Measurements from ENCODE around the gene CYB5R4.

Gene CYB5R4

GRCh38 chr6:83872386-83873118 lies 13.1 kb downstream of the CYB5R4 start:
- no peak overlapping the region for H3K23ac ChIP-seq (ENCODE audit: low read length)
- H2BK12ac ChIP-seq (ENCODE audit: low read length), result no peak overlapping the region
- H3K4me2 ChIP-seq (ENCODE audit: low read length), result no peak overlapping the region
- no peak overlapping the region for H3K4me3 ChIP-seq (ENCODE audit: low read depth, low read length)
- WGBS (ENCODE audit: extremely low coverage, insufficient coverage, insufficient read length), result no CpG with 5 or more reads among the region's 3 CpGs
- no peak overlapping the region for H2BK120ac ChIP-seq (ENCODE audit: insufficient read depth, low read length, poor library complexity)
- H3K27ac ChIP-seq (ENCODE audit: low read depth, low read length), result no peak overlapping the region
- H3K79me2 ChIP-seq (ENCODE audit: control insufficient read depth, insufficient read depth, low read length, poor library complexity), result no peaks in the 10 kb centered on the region
- no peak for DNase-seq
- H3K4ac ChIP-seq (ENCODE audit: low read depth, low read length), result no peak overlapping the region
- H4K12ac ChIP-seq (ENCODE audit: low read depth, low read length), result no peak overlapping the region
- no peak overlapping the region for H3K18ac ChIP-seq (ENCODE audit: low read length)
- H4K8ac ChIP-seq (ENCODE audit: low read depth, low read length), result no peak overlapping the region
- no peaks in the 10 kb centered on the region for H3K79me1 ChIP-seq (ENCODE audit: low read length)
- H3K27me3 ChIP-seq (ENCODE audit: insufficient read depth, low read length), result no peaks in the 10 kb centered on the region
- H4K91ac ChIP-seq (ENCODE audit: low read depth, low read length), result no peak overlapping the region
- no peak overlapping the region for H2AK5ac ChIP-seq (ENCODE audit: low read length)
- H2BK5ac ChIP-seq (ENCODE audit: low read depth, low read length, poor library complexity), result no peak overlapping the region
- H3K4me1 ChIP-seq (ENCODE audit: control insufficient read depth in 1 of 2, insufficient read depth in 2 of 2, low read length in 2 of 2), result no peaks in the 10 kb centered on the region
- no peak overlapping the region for H3K9ac ChIP-seq (ENCODE audit: low read length)
- peaks cover 2% of the 10 kb centered on the region for H3K9me3 ChIP-seq (ENCODE audit: insufficient read depth, low read depth, low read length)
- no peak overlapping the region for H2AFZ ChIP-seq (ENCODE audit: insufficient read depth, low read length, poor library complexity)
- no peak overlapping the region for H3K14ac ChIP-seq (ENCODE audit: low read length)
- H3K36me3 ChIP-seq (ENCODE audit: control insufficient read depth in 1 of 2, insufficient read depth in 2 of 2, low read length in 2 of 2), result peaks cover 0 to under 1% of the 10 kb centered on the region in 2 experiments

GRCh38 chr6:83873869-83874268 lies 14.4 kb downstream of the CYB5R4 start:
- Histone ChIP-seq H4K8ac (ENCODE audit: low read depth, low read length) (no peak overlapping the region), H2BK5ac (ENCODE audit: low read depth, low read length, poor library complexity) (no peak overlapping the region), H3K79me2 (ENCODE audit: control insufficient read depth, insufficient read depth, low read length, poor library complexity) (no peaks in the 10 kb centered on the region), H3K27me3 (ENCODE audit: insufficient read depth, low read length) (no peaks in the 10 kb centered on the region), H3K4me3 (ENCODE audit: low read depth, low read length) (no peak overlapping the region), H2BK120ac (ENCODE audit: insufficient read depth, low read length, poor library complexity) (no peak overlapping the region), H4K12ac (ENCODE audit: low read depth, low read length) (no peak overlapping the region), H3K18ac (ENCODE audit: low read length) (no peak overlapping the region), H3K27ac (ENCODE audit: low read depth, low read length) (no peak overlapping the region), H2AFZ (ENCODE audit: insufficient read depth, low read length, poor library complexity) (no peak overlapping the region), H3K4me2 (ENCODE audit: low read length) (no peak overlapping the region), H3K23ac (ENCODE audit: low read length) (no peak overlapping the region), H2BK12ac (ENCODE audit: low read length) (no peak overlapping the region), H3K14ac (ENCODE audit: low read length) (no peak overlapping the region), H3K9ac (ENCODE audit: low read length) (no peak overlapping the region), H3K9me3 (ENCODE audit: insufficient read depth, low read depth, low read length) (no peaks in the 10 kb centered on the region), H3K4me1 (ENCODE audit: control insufficient read depth in 1 of 2, insufficient read depth in 2 of 2, low read length in 2 of 2) (no peaks in the 10 kb centered on the region), H2AK5ac (ENCODE audit: low read length) (no peak overlapping the region), H4K91ac (ENCODE audit: low read depth, low read length) (no peak overlapping the region), H3K4ac (ENCODE audit: low read depth, low read length) (no peak overlapping the region), H3K36me3 (ENCODE audit: control insufficient read depth in 1 of 2, insufficient read depth in 2 of 2, low read length in 2 of 2) (no peaks in the 10 kb centered on the region), H3K79me1 (ENCODE audit: low read length) (no peaks in the 10 kb centered on the region)
- no peak for DNase-seq

- no peak overlapping the region for H2BK5ac ChIP-seq (ENCODE audit: low read depth, low read length, poor library complexity)
- WGBS (ENCODE audit: extremely low coverage, insufficient coverage, insufficient read length), result no CpG with 5 or more reads among the region's 6 CpGs
- H2AK5ac ChIP-seq (ENCODE audit: low read length), result no peak overlapping the region
- no peak overlapping the region for H3K27ac ChIP-seq (ENCODE audit: low read depth, low read length)
- no peaks in the 10 kb centered on the region for H3K79me2 ChIP-seq (ENCODE audit: control insufficient read depth, insufficient read depth, low read length, poor library complexity)
- H3K9me3 ChIP-seq (ENCODE audit: insufficient read depth, low read depth, low read length), result no peaks in the 10 kb centered on the region
- H3K4me2 ChIP-seq (ENCODE audit: low read length), result no peak overlapping the region
- no peak overlapping the region for H3K4me3 ChIP-seq (ENCODE audit: low read depth, low read length)
- DNase-seq, result no peak
- H2BK12ac ChIP-seq (ENCODE audit: low read length), result no peak overlapping the region
- no peak overlapping the region for H2AFZ ChIP-seq (ENCODE audit: insufficient read depth, low read length, poor library complexity)
- H4K12ac ChIP-seq (ENCODE audit: low read depth, low read length), result no peak overlapping the region
- H4K91ac ChIP-seq (ENCODE audit: low read depth, low read length), result no peak overlapping the region
- H3K27me3 ChIP-seq (ENCODE audit: insufficient read depth, low read length), result no peaks in the 10 kb centered on the region
- H3K79me1 ChIP-seq (ENCODE audit: low read length), result no peaks in the 10 kb centered on the region
- H3K36me3 ChIP-seq (ENCODE audit: control insufficient read depth in 1 of 2, insufficient read depth in 2 of 2, low read length in 2 of 2), result no peaks in the 10 kb centered on the region
- H3K4ac ChIP-seq (ENCODE audit: low read depth, low read length), result no peak overlapping the region
- no peak overlapping the region for H3K23ac ChIP-seq (ENCODE audit: low read length)
- no peak overlapping the region for H2BK120ac ChIP-seq (ENCODE audit: insufficient read depth, low read length, poor library complexity)
- H3K9ac ChIP-seq (ENCODE audit: low read length), result no peak overlapping the region
- no peak overlapping the region for H3K18ac ChIP-seq (ENCODE audit: low read length)
- peaks cover 0 to 4% of the 10 kb centered on the region in 2 experiments for H3K4me1 ChIP-seq (ENCODE audit: control insufficient read depth in 1 of 2, insufficient read depth in 2 of 2, low read length in 2 of 2)
- no peak overlapping the region for H4K8ac ChIP-seq (ENCODE audit: low read depth, low read length)
- H3K14ac ChIP-seq (ENCODE audit: low read length), result no peak overlapping the region
Measured at GRCh38 chr6:83875843-83876242, 16.4 kb downstream of the CYB5R4 start.

DNA sequence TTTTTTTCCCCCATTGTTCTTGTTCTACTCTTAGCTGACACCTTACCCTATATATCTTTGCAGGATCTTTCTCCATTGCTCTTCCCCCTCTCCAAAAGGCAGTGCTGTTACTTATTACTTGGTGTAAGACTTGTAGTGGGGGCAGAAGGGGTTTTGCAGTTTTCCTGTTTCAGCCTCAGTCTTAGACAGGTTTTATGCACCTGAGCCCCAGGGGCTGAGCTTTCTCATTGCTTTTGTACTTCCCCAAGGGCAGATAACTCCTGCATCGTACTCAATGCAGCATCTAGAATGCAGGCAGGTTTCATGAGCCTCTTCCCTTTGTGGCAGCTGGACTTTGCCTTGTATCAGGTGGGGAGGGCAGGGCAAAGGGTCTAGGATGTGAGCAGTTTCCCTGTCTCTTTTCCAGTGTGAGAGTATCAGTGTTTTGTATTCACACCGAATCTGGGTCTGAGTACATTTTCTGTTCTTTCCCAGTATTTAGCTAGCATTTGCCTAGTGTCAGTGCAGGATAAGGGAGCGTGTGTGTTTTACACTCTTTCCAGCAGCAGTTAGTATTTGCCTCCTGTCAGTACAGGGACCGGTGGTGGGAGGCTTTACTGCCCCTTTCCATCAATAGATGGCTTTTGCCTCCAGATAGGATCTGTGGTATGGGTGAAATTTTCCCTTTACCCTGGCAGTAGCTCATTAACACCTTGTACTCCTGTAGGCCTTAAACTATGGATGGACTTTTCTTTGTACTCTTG lies 19.6 kb downstream of the CYB5R4 start:
- H4K91ac ChIP-seq (ENCODE audit: low read depth, low read length), result no peak overlapping the region
- H3K4me3 ChIP-seq (ENCODE audit: low read depth, low read length), result no peak overlapping the region
- no peaks in the 10 kb centered on the region for H3K9me3 ChIP-seq (ENCODE audit: insufficient read depth, low read depth, low read length)
- H2BK120ac ChIP-seq (ENCODE audit: insufficient read depth, low read length, poor library complexity), result no peak overlapping the region
- no peak overlapping the region for H2BK12ac ChIP-seq (ENCODE audit: low read length)
- no peaks in the 10 kb centered on the region for H3K27me3 ChIP-seq (ENCODE audit: insufficient read depth, low read length)
- H3K4me2 ChIP-seq (ENCODE audit: low read length), result no peak overlapping the region
- H3K18ac ChIP-seq (ENCODE audit: low read length), result no peak overlapping the region
- H3K36me3 ChIP-seq (ENCODE audit: control insufficient read depth in 1 of 2, insufficient read depth in 2 of 2, low read length in 2 of 2), result no peaks in the 10 kb centered on the region
- H3K27ac ChIP-seq (ENCODE audit: low read depth, low read length), result no peak overlapping the region
- H3K4ac ChIP-seq (ENCODE audit: low read depth, low read length), result no peak overlapping the region
- no peak overlapping the region for H2AFZ ChIP-seq (ENCODE audit: insufficient read depth, low read length, poor library complexity)
- H4K12ac ChIP-seq (ENCODE audit: low read depth, low read length), result no peak overlapping the region
- no peak overlapping the region for H3K23ac ChIP-seq (ENCODE audit: low read length)
- H3K9ac ChIP-seq (ENCODE audit: low read length), result no peak overlapping the region
- H3K79me1 ChIP-seq (ENCODE audit: low read length), result no peaks in the 10 kb centered on the region
- H3K79me2 ChIP-seq (ENCODE audit: control insufficient read depth, insufficient read depth, low read length, poor library complexity), result no peaks in the 10 kb centered on the region
- H2AK5ac ChIP-seq (ENCODE audit: low read length), result no peak overlapping the region
- no peak overlapping the region for H2BK5ac ChIP-seq (ENCODE audit: low read depth, low read length, poor library complexity)
- H3K14ac ChIP-seq (ENCODE audit: low read length), result no peak overlapping the region
- H3K4me1 ChIP-seq (ENCODE audit: control insufficient read depth in 1 of 2, insufficient read depth in 2 of 2, low read length in 2 of 2), result peaks cover 0 to 4% of the 10 kb centered on the region in 2 experiments
- no peak overlapping the region for H4K8ac ChIP-seq (ENCODE audit: low read depth, low read length)
- DNase-seq, result no peak
- WGBS (ENCODE audit: extremely low coverage, insufficient coverage, insufficient read length), result no CpG with 5 or more reads among the region's 4 CpGs
